Measurements from ENCODE around the gene PROM1.

PROM1 gene

GRCh38 chr4:15918484-15919129 is 165.2 kb downstream of the PROM1 start:
- no peak for TF ChIP-seq CTCF (conservative IDR thresholded peaks at IDR 0.05; ENCODE audit: low read depth, low read length)
- DNase-seq (ENCODE audit: low read depth): no peak
- H3K4me3 ChIP-seq (ENCODE audit: low read depth, low read length): no peak overlapping the region

Data from choroid plexus epithelial cell (primary cell).